ENCODE data around the gene NUDCD2.

Gene NUDCD2

DNA sequence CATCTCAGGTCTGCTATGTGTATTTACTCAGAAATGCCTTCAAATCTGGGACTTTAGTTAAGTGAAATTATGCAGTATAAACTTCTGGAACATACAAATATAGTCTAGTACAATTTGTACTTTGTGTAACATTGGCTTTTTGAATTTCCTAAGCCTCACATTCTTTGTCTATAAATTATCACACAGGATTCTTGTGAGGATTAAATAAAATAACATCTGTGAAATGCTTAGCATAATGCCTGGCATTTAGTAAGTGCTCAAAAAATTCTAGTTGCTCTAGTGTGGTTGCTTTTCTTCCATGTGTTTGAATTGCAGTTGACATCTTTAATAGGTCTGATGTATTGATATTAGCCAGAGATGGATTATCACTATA lies 3.1 kb upstream of the NUDCD2 start:
- DNase-seq (ENCODE audit: low read depth in 1 of 2, low spot score in 1 of 2) = no peak
- no peaks in the 10 kb centered on the region for H3K27me3 ChIP-seq (ENCODE audit: insufficient read depth, poor library complexity, severe bottlenecking)
- TF ChIP-seq CTCF (IDR thresholded peaks at IDR 0.05; ENCODE audit: insufficient read depth, low read length) = no peak
- TF ChIP-seq REST (IDR thresholded peaks at IDR 0.05; ENCODE audit: insufficient replicate concordance, low read depth) = no peak
- no peak for TF ChIP-seq GABPA (IDR thresholded peaks at IDR 0.05; ENCODE audit: low read depth)
- no peak for TF ChIP-seq POLR2AphosphoS5 (IDR thresholded peaks at IDR 0.05; ENCODE audit: low read depth)
- no peak for TF ChIP-seq SPI1 (IDR thresholded peaks at IDR 0.05; ENCODE audit: borderline replicate concordance, low read depth)
- H3K4me3 ChIP-seq (replicated peaks; ENCODE audit: insufficient read depth, low read length) = no peak overlapping the region
- H3K27ac ChIP-seq (replicated peaks) = 0 out of 2 replicates have a peak overlapping the region, but pooled peaks have one; percentile 13

DNA sequence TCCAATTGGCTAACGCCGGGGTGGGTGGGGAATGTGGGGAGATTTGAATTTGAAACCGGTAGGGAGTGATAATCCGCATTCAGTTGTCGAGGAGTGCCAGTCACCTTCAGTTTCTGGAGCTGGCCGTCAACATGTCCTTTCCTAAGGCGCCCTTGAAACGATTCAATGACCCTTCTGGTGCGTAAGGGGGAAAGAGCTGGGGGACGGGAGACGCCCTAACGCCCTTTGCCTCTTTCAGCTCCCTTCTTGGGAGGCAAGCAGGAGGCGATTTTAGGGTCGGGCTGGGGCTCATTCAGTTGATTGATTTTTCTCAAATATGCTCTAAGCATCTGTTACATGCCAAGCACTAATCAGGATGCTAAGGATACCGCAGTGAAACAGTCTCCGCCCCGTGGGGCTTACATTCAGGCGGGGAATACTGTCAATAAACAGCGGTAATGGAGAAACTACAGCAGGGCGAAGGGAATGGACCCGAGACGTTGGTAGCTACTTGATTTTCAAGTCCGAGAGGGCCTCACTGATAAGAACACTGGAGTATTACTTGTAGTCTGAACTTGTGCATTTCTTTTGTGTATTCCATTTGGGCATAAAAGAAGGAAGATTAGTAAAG lies 765 bp upstream of the NUDCD2 start, which contains the start of gene HMMR:
Gene HMMR (plus strand): TSS at position 71 of the 610 bp plus-strand sequence. CDS start 61 bp downstream, at position 132.
- TF ChIP-seq SPI1 (IDR thresholded peaks at IDR 0.05; ENCODE audit: borderline replicate concordance, low read depth) (no peak), POLR2AphosphoS5 (IDR thresholded peaks at IDR 0.05; ENCODE audit: low read depth) (peak; percentile 8)
- peak within 1 kb of the TSS; percentile 68 for H3K4me3 ChIP-seq (replicated peaks; ENCODE audit: insufficient read depth, low read length)
- H3K27ac ChIP-seq (replicated peaks) = peak within 1 kb of the TSS; percentile 99
- peak in 1 of 2 experiments; percentile 12 for DNase-seq (ENCODE audit: low read depth in 1 of 2, low spot score in 1 of 2)
- H3K27me3 ChIP-seq (ENCODE audit: insufficient read depth, poor library complexity, severe bottlenecking) = no peaks in the 10 kb centered on the region

DNA sequence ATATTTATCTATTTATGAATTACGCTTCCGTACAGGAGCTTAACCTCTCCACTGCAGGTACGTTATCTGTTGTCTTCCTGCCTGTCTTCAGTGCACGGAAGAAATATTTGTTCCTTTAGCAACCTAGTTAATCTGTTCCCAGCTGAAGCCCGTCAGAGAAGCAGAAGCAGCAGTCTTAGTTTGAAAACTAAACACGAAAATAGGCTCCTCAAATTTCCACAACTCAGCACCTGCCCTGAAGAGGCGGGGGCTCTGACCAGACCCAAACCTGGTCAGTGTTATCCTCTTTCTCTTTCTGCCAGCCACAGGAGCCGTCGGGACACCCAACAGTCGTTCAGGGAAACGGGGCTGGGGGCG lies 462 bp downstream of the NUDCD2 start:
- H3K27ac ChIP-seq (replicated peaks) = peak overlapping the region; percentile 99
- no peaks in the 10 kb centered on the region for H3K27me3 ChIP-seq (ENCODE audit: insufficient read depth, poor library complexity, severe bottlenecking)
- TF ChIP-seq CTCF (IDR thresholded peaks at IDR 0.05; ENCODE audit: insufficient read depth, low read length) = no peak
- no peak for TF ChIP-seq REST (IDR thresholded peaks at IDR 0.05; ENCODE audit: insufficient replicate concordance, low read depth)
- no peak for TF ChIP-seq GABPA (IDR thresholded peaks at IDR 0.05; ENCODE audit: low read depth)
- TF ChIP-seq SPI1 (IDR thresholded peaks at IDR 0.05; ENCODE audit: borderline replicate concordance, low read depth) = no peak
- no peak for TF ChIP-seq POLR2AphosphoS5 (IDR thresholded peaks at IDR 0.05; ENCODE audit: low read depth)
- peak in 1 of 2 experiments; percentile 31 for DNase-seq (ENCODE audit: low read depth in 1 of 2, low spot score in 1 of 2)
- peak overlapping the region; percentile 68 for H3K4me3 ChIP-seq (replicated peaks; ENCODE audit: insufficient read depth, low read length)

DNA sequence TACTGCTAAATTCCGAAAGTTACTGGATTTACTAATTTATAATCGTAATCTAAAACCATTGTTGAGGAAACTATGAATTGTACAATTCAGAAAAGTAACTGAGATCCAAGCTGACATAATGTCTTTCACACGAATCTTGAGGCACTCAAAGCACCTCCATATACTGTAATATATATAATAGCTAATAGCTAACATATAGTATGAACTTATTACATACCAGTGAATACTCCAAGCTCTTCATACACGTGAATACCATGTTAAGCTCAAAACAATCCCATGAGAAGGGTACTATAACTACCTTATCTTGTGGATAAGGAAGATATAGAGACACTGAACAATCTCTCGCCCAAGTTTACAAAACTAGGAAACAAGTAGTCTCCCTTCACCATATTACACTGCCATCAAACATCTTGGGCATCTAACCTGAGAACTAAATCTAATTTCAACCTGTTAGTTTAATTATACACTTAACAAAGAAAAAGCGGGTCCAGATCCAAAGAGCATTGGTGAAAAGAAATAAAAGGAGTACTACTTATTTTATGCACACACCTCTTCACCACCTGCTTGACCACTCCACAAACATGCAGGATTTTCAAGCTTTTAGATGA lies 1.0 kb downstream of the NUDCD2 start:
- Histone ChIP-seq H3K4me3 (replicated peaks; ENCODE audit: insufficient read depth, low read length) (peak overlapping the region; percentile 68), H3K27ac (replicated peaks) (peak overlapping the region; percentile 99), H3K27me3 (ENCODE audit: insufficient read depth, poor library complexity, severe bottlenecking) (no peaks in the 10 kb centered on the region)
- DNase-seq (ENCODE audit: low read depth in 1 of 2, low spot score in 1 of 2) = no peak
- TF ChIP-seq SPI1 (IDR thresholded peaks at IDR 0.05; ENCODE audit: borderline replicate concordance, low read depth) = no peak
- TF ChIP-seq REST (IDR thresholded peaks at IDR 0.05; ENCODE audit: insufficient replicate concordance, low read depth) = no peak
- TF ChIP-seq GABPA (IDR thresholded peaks at IDR 0.05; ENCODE audit: low read depth) = no peak
- no peak for TF ChIP-seq CTCF (IDR thresholded peaks at IDR 0.05; ENCODE audit: insufficient read depth, low read length)
- no peak for TF ChIP-seq POLR2AphosphoS5 (IDR thresholded peaks at IDR 0.05; ENCODE audit: low read depth)

Measured in HL-60 (cell line).